Activated CD4-positive, alpha-beta T cell treated with anti-CD3 and anti-CD28 coated beads, Interleukin-2, Interleukin-6, amounts not matched to agents 100 ng/mL and 50 ng/mL, durations not matched to agents 16 hours and 8 hours (primary cell): ENCODE measurements around the gene KLHL7.
A peak's percentile ranks its signal among the peaks of the same experiment; 100 is the strongest.
"Not testable (repeated sequence)": the region's sequence is repeated elsewhere in the genome, so short reads cannot be mapped to it uniquely, and the experiment has no call there.

Experiments used
- DNase-seq: peaks from one replicate; pipeline ENCODE4 v3.0.0-alpha.2; 2020

KLHL7 gene

GRCh38 chr7:23108995-23109394, 3.4 kb downstream of the KLHL7 start:
- no peak for DNase-seq

- no peak for DNase-seq
Measured at GRCh38 chr7:23109470-23109869, 3.9 kb downstream of the KLHL7 start.

DNA sequence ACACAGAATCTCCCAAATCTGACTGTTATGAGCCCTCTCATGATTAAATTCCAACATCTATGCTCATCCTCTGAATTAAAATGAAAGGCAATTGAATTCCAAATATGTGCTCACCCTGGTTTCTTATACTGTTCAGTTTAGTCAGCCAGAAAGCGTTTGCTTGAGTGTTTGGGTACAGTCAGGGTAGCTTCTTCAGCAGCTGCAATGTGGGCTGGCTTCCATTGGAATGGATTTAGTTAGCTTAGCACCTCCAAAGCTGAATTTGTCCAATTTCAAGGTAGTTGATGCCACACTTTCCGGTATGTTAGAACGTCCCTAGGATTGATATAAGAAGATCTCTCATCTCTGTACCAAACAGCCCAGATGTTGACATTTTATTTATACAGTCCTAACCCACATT, 9.3 kb downstream of the KLHL7 start:
- no peak for DNase-seq

GRCh38 chr7:23115991-23116390, 10.4 kb downstream of the KLHL7 start:
- DNase-seq = no peak

- no peak for DNase-seq
Measured at GRCh38 chr7:23117841-23118240, 12.3 kb downstream of the KLHL7 start.

GRCh38 chr7:23120106-23120505, 14.5 kb downstream of the KLHL7 start:
- peak; percentile 10 for DNase-seq

DNA sequence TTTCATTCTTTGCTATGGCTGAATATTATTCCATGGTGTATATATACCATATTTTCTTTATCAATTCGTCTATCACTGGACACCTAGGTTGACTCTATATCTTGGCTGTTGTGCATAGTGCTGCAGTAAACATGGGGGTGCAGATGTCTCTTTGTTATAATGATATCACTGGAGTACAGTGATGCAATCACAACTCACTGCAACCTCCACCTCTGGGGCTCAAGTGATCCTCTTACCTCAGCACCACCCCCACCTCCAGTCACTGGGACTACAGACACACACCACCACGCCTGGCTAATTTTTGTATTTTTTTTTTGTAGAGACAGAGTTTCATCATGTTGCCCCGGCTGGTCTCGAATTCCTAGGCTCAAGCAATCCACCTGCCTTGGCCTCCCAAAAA, 15.6 kb downstream of the KLHL7 start:
- DNase-seq = no peak

DNA sequence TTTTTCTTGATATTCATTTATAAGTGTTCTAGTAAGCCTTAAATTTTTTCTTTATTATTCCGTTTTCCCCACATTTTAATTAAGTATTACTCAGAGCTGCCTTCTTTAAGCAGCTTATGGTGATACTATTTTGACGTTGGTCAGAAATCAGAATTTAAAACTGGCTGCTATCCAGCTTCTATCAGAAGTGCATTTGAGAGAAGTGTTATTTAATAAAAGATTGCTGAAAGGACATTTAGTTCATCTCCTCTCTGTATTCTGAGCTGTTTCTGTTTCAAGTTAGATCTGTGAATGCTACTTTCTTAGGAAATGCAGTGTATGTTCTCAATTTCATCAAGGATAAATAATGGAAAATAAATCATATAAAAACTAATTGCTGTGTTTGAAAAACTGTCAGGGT, 17.4 kb downstream of the KLHL7 start:
- DNase-seq = no peak

DNA sequence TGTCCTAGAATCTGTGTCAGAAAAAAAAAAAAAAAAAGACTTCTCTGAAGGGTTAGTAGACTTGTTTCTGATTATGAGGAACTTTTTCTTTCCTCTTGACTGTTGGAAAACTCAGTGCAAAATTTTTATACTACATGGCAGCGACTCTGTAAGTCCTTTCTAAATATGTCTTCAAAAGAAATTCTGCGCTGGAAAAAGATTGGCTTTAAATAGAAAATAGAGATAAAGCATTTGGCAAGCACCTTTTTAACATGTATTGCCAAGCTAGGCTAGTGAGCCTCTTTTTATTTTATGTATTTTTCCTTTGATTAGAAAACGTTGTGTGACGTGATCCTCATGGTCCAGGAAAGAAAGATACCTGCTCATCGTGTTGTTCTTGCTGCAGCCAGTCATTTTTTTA, 17.9 kb downstream of the KLHL7 start:
- no peak for DNase-seq

DNA sequence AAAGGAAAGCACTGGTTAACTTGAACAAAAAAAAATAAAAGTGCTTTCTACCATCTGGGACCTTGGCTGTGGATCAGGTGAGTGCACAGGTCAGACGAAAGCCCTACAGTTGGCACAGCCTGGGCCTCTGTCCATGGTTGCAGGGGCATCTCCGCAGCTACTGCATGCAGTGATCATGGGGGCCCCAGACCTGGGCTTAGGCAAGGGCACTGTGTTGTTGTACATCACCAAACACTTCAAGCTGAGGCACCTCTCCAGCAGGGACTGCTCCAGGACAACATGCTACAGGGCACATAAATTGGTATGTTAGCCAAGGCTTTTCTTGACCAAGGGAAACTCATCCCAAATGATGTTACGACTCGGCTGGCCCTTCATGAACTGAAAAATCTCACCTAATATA, 23.5 kb downstream of the KLHL7 start:
- DNase-seq = no peak

- not testable (repeated sequence) for DNase-seq
Measured at GRCh38 chr7:23131799-23132198, 26.2 kb downstream of the KLHL7 start.

DNA sequence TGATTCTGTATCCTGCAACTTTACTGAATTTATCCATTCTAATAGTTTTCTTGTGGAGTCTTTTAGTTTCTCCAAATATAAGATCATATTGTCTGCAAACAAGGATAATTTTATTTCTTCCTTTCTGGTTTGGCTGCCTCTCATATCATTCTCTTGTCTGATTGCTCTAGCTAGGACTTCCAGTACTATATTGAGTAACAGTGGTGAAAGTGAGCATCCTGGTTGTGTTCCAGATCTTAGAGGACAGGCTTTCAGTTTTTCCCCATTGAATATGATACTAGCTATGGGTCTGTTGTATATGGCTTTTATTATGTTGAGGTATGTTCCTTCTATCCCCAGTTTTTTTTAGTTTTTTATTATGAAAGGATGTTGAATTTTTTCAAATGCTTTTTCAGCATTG, 28.2 kb downstream of the KLHL7 start:
- DNase-seq = no peak

DNA sequence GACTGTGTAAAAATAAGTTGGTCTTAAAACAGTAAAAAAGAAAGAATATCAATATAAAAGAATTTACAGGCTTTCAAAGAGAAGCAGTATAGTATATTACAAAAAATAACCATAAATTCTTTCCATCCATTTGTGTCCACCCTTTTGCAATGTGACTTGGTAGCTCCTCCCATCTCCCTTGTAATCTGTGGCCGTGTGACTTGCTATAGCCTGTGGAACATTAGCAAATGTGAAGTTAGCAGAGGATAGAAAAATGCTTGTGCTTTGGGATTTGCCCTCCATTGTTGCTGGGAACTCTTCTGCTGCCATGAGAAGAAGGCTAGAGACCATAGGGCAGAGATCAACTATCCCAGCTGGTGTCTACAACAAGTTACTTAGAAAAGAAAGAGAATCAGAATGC, 30.2 kb downstream of the KLHL7 start:
- DNase-seq = no peak

GRCh38 chr7:23136216-23136615, 30.6 kb downstream of the KLHL7 start:
- no peak for DNase-seq

DNA sequence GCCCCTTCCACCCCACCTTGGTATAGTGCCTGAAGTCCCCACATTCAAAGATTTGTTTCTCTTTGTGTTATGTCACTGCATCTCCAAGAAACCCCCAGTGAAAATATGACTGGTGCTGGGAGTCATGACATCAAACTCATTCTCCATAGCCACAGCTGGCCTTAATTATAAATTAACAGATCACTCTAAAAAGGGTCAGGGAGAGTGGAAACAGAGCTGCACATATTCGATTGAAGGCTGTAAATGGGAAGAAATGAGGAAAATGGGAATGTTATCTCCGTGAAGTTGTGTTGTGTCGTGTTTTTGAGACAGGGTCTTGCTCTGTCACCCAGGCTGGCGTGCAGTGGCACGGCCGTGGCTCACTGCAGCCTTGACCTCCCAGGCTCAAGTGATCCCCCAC, 52.1 kb downstream of the KLHL7 start:
- no peak for DNase-seq

DNA sequence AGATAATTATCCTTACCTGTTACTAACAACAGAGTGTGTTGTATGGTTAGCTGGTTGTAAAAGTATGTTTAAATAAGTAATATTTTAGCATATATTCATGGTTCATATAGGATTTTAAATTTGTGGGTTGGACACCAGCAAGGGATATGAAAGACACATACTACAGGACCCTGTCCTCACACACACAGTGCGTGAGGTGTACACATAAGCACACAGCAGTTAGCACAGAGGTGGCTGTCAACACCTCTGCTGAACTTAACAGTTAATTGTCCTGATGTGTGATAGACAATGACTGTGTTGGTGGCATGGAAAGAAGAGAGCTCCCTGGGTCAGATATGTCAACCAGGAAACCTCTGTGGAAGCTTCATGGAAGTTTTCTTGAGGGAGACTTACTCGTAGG, 53.0 kb downstream of the KLHL7 start:
- no peak for DNase-seq

DNA sequence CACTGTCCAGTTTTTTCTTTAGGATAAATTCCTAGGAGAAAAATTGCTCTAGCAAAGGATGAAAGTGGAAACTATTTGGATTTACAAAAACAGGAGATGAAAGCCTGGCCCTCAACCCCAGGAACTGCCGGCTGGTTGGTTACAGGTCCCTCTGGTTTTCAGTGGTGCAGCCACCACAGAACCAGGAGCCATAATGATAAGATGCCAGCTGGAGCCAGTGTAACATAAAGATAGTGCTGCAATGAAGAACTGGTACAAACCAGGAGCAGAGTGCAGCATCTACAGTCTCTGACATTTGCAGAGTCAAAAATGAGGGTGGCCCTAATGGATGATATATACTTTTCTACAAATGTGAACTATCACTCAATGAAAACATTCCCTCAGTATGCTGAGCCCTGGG, 55.9 kb downstream of the KLHL7 start:
- DNase-seq = no peak

- no peak for DNase-seq
Measured at GRCh38 chr7:23164846-23165245, 59.3 kb downstream of the KLHL7 start.

GRCh38 chr7:23165316-23165715, 59.7 kb downstream of the KLHL7 start:
- no peak for DNase-seq

- no peak for DNase-seq
Measured at GRCh38 chr7:23167691-23168090, 62.1 kb downstream of the KLHL7 start.

DNA sequence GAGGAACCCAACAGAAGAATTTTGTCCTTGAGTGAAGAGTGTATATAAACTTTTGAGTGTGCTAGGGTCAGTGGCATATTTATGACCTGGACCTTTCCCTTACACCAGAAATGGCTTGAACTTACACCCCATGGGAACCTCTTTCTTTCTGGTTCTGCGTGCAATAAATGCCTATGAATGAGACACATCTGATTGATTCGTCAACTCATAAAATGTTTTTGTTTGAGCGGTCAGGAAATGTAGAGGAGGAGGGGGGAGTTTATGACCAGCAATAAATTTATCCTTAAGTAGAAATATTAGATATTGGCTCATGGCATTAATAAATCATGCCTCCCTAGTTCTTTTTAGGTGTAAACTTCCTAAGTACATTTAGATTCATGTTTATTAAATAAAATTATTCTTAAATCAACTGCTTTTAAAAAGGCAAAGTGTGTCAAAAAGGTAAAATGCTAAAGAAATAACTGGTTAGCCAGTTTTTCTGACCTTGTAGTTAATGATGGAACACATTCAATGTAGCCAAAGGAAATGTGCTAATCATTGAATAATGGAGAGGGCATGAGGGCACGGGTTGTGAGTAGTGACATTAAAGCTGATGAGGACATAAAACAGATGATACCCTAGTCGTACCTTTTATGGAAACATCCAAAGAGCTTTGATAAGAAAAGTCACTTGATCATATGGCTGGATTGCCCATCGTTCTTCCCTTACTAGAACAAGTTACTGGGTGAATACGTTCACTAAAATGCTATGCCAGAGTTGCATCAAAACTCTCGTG, 62.7 kb downstream of the KLHL7 start:
- no peak for DNase-seq

GRCh38 chr7:23175938-23176337, 70.4 kb downstream of the KLHL7 start:
- DNase-seq = no peak

DNA sequence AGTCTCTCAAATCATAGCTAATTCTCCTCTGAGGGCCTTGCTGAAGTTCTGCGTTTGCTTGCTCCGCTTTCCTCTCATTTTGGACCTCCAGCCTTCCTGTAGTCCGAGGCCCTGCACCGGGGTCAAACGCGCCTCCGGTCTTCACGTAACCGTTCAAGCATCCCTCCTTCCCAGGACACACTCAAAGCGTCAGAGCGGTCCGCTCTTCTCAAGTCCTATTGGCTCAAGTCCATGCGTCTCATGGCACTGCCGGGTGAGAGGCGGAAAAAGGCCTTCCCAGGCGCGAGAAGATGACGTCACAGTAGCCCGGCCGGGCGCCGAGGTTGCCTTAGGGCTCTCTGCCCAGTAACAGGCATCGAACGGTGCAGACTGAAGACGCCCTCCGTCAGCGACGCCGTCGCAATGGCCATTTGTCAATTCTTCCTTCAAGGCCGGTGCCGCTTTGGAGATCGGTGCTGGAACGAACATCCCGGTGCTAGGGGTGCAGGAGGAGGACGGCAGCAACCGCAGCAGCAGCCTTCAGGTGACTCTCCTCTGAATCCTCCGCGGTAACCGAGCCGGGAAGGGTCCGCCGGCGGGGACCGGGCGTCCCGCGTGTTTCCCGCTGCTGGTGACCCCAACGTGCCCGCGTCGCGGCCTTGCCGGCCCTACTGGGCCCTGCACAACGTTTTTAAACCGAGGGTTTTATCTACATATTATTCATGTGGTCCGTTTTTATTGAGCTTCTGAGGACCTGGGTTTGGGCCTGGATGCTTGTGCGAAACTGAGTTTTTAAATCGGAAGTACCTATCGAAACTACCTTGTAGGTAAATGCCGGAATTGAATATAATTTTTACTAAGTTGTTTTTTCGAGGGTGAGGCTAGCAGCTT, 76.3 kb downstream of the KLHL7 start, which contains the start of gene NUP42:
NUP42 (plus strand) TSS at position 365 of the 870 bp plus-strand sequence; CDS start at position 403, 38 bp downstream.
- DNase-seq = peak; percentile 98
